GM13976 (cell line): ENCODE results near the gene NLRP5.
"Not testable (repeated sequence)": the region's sequence is repeated elsewhere in the genome, so short reads cannot be mapped to it uniquely, and the experiment has no call there.

ENCODE experiments used
- DNase-seq: peaks from one replicate; pipeline ENCODE4 v3.0.0; 2012; ENCODE audit warnings: low spot score
- in situ Hi-C: fragments of 300-500 bp; cut with MboI; formaldehyde crosslinking; loops from one replicate; pipeline ENCODE4 v1.12.0; 2022; ENCODE audit warnings: low sequenced_read_pairs, mixed read lengths, inconsistent platforms; ENCODE audit not compliant: unreplicated experiment
- TF ChIP-seq, protein P1 (sequence below): IDR thresholded peaks from 2 replicates; pipeline ENCODE4 v1.5.1; 2012; ENCODE audit warnings: borderline replicate concordance, mild to moderate bottlenecking; ENCODE audit not compliant: insufficient read depth; ENCODE audit errors: extremely low read depth, missing control alignments, control extremely low read depth

Gene NLRP5

GRCh38 chr19:55986487-55986886 lies at the start of gene NLRP5:
Gene NLRP5, plus strand, starts transcription at chr19:55986775.
- no peak for DNase-seq
- in situ Hi-C loops: no loop called here
- TF ChIP-seq, protein P1, sequence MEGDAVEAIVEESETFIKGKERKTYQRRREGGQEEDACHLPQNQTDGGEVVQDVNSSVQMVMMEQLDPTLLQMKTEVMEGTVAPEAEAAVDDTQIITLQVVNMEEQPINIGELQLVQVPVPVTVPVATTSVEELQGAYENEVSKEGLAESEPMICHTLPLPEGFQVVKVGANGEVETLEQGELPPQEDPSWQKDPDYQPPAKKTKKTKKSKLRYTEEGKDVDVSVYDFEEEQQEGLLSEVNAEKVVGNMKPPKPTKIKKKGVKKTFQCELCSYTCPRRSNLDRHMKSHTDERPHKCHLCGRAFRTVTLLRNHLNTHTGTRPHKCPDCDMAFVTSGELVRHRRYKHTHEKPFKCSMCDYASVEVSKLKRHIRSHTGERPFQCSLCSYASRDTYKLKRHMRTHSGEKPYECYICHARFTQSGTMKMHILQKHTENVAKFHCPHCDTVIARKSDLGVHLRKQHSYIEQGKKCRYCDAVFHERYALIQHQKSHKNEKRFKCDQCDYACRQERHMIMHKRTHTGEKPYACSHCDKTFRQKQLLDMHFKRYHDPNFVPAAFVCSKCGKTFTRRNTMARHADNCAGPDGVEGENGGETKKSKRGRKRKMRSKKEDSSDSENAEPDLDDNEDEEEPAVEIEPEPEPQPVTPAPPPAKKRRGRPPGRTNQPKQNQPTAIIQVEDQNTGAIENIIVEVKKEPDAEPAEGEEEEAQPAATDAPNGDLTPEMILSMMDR: no peak

GRCh38 chr19:55939206-55939605 lies 47.4 kb upstream of the NLRP5 start:
- in situ Hi-C loops: no loop called here
- no peak for DNase-seq

DNA sequence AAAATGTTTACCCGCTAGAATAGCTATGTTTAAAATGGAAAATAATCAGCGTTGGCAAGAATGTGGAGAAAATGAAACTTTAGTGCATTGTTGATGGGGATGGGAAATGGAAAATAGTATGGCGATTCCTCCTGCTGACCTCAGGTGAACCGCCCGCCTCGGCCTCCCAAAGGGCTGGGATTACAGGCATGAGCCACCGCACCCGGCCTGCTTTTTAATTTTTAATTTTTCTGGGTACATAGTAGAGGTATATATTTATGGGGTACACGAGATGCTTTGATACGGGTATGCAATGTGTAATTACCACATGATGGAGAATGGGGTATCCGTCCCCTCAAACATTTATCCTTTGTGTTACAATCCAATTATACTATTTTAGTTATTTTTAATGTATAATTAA lies 46.3 kb upstream of the NLRP5 start:
- no peak for DNase-seq
- TF ChIP-seq, protein P1: no peak
- in situ Hi-C loops: no loop called here

More at GRCh38 chr19:55939206-55939605, 47.4 kb upstream of the NLRP5 start:
- TF ChIP-seq, protein P1: no peak

- no peak for DNase-seq
- in situ Hi-C loops: no loop called here
- TF ChIP-seq, protein P1: no peak
Measured at GRCh38 chr19:55947532-55947931, 39.0 kb upstream of the NLRP5 start, which contains the start of gene NLRP8. Gene NLRP8, plus strand, starts transcription at chr19:55947832.

- DNase-seq, in situ Hi-C loops: not testable (repeated sequence)
Measured at GRCh38 chr19:55950566-55950965, 36.0 kb upstream of the NLRP5 start.

DNA sequence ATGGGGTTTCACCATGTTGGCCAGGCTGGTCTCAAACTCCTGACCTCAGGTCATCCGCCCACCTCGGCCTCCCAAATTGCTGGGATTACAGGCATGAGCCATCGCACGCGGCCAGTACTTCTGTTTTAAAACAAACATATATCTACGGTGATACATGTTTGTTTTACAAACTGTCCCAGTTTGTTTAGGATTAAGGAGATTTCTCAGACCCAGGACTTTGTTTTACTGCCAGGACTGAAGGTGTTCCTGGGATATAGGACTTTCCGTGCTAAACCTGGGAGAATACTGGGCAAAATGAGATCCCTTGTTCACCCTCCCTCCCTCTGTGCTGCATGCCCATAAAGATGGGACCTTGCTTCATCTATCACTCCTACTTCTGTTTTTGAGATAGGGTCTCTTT lies 30.1 kb upstream of the NLRP5 start:
- no peak for DNase-seq
- TF ChIP-seq, protein P1: no peak
- in situ Hi-C loops: no loop called here

DNA sequence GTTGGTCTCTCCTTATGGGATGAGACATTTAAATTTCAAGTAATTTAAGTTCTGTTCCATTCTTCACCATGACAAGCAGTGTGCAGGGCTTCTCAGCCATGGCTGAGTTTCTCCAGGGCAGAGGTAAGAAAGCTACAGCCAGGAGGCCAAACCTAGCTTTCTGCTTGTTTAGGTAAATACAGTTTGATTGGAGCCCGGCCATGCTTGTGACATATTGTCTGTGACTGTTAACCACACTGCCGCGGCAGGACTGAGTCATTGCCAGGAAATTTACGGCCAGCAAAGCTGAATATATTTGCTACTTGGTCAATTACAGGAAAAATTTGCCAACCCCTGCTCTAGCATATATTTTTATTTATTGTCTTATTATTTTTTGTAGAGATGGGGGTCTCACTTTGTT lies 28.2 kb upstream of the NLRP5 start:
- DNase-seq: no peak
- TF ChIP-seq, protein P1: no peak
- in situ Hi-C loops: no loop called here
